ENCODE results near the gene CDRT4. TPM values are rescaled to one million over a fixed set of nuclear protein-coding genes. Genes with fewer than 3 reads are reported as not detected.
A peak's percentile ranks its signal among the peaks of the same experiment; 100 is the strongest.
"Not testable (repeated sequence)": the region's sequence is repeated elsewhere in the genome, so short reads cannot be mapped to it uniquely, and the experiment has no call there.

CDRT4 gene
- total RNA-seq, 2 experiments from 2014 or later, result 3.6 to 3.7 TPM

- Mint-ChIP-seq H3K36me3 (ENCODE audit: low read depth) (no peaks in the 10 kb centered on the region), H3K27ac (no peak overlapping the region), H3K4me1 (ENCODE audit: low read depth) (peaks cover 10% of the 10 kb centered on the region), H3K9me3 (no peaks in the 10 kb centered on the region), H3K27me3 (no peaks in the 10 kb centered on the region), H3K4me3 (no peak overlapping the region)
- ChIA-PET POLR2A (no interaction called here), CTCF (no interaction called here)
- DNase-seq (no peak), ATAC-seq (no peak)
- TF ChIP-seq CTCF (IDR thresholded peaks at IDR 0.05), result no peak
- intact Hi-C loops (cut with micrococcal nuclease), result no loop called here
These were observed 21.4 kb downstream of the CDRT4 start for GRCh38 chr17:15446036-15446435.

- ATAC-seq (no peak), DNase-seq (peak; percentile 21)
- H3K27me3 Mint-ChIP-seq, result no peaks in the 10 kb centered on the region
- CTCF ChIA-PET, result no interaction called here
- intact Hi-C loops (cut with micrococcal nuclease), result no loop called here
- H3K4me1 Mint-ChIP-seq (ENCODE audit: low read depth), result peaks cover 10% of the 10 kb centered on the region
- no peak for TF ChIP-seq CTCF (IDR thresholded peaks at IDR 0.05)
- H3K9me3 Mint-ChIP-seq, result no peaks in the 10 kb centered on the region
- POLR2A ChIA-PET, result no interaction called here
- H3K36me3 Mint-ChIP-seq (ENCODE audit: low read depth), result peaks cover 4% of the 10 kb centered on the region
- no peak overlapping the region for H3K27ac Mint-ChIP-seq
- no peak overlapping the region for H3K4me3 Mint-ChIP-seq
These were observed 22.6 kb downstream of the CDRT4 start for GRCh38 chr17:15444805-15445204.

GRCh38 chr17:15442311-15443180, 24.9 kb downstream of the CDRT4 start:
- POLR2A ChIA-PET, result no interaction called here
- Mint-ChIP-seq H3K36me3 (ENCODE audit: low read depth) (peaks cover 22% of the 10 kb centered on the region), H3K4me3 (no peak overlapping the region), H3K9me3 (peaks cover 4% of the 10 kb centered on the region), H3K27me3 (no peaks in the 10 kb centered on the region), H3K27ac (no peak overlapping the region), H3K4me1 (ENCODE audit: low read depth) (peaks cover 10% of the 10 kb centered on the region)
- no peak for DNase-seq
- intact Hi-C loops (cut with micrococcal nuclease), result no loop called here
- ATAC-seq, result no peak
- CTCF ChIA-PET, result interaction anchor here (1.3 kb wide), 1 partner anchor 184 kb away, joined by 3 read pairs; no protein-coding TSS in a partner anchor
- TF ChIP-seq CTCF (IDR thresholded peaks at IDR 0.05), result no peak

GRCh38 chr17:15441315-15441714, 26.1 kb downstream of the CDRT4 start:
- Mint-ChIP-seq H3K4me1 (ENCODE audit: low read depth) (peaks cover 21% of the 10 kb centered on the region), H3K27ac (no peak overlapping the region), H3K36me3 (ENCODE audit: low read depth) (peaks cover 34% of the 10 kb centered on the region), H3K9me3 (peaks cover 4% of the 10 kb centered on the region), H3K4me3 (no peak overlapping the region), H3K27me3 (no peaks in the 10 kb centered on the region)
- intact Hi-C loops (cut with micrococcal nuclease), result no loop called here
- TF ChIP-seq CTCF (IDR thresholded peaks at IDR 0.05), result no peak
- POLR2A ChIA-PET, result no interaction called here
- CTCF ChIA-PET, result no interaction called here
- DNase-seq (no peak), ATAC-seq (no peak)

GRCh38 chr17:15440347-15440746, 27.1 kb downstream of the CDRT4 start:
- Mint-ChIP-seq H3K4me1 (ENCODE audit: low read depth) (peaks cover 22% of the 10 kb centered on the region), H3K27ac (no peak overlapping the region), H3K36me3 (ENCODE audit: low read depth) (peaks cover 40% of the 10 kb centered on the region), H3K4me3 (no peak overlapping the region), H3K9me3 (peaks cover 6% of the 10 kb centered on the region), H3K27me3 (no peaks in the 10 kb centered on the region)
- no peak for TF ChIP-seq CTCF (IDR thresholded peaks at IDR 0.05)
- intact Hi-C loops (cut with micrococcal nuclease), result no loop called here
- DNase-seq (no peak), ATAC-seq (no peak)
- POLR2A ChIA-PET, result no interaction called here
- CTCF ChIA-PET, result no interaction called here

GRCh38 chr17:15439205-15439985, 28.0 kb downstream of the CDRT4 start:
- CTCF ChIA-PET; DNase-seq; intact Hi-C loops (cut with micrococcal nuclease); H3K27ac Mint-ChIP-seq; ATAC-seq; H3K9me3 Mint-ChIP-seq; H3K4me3 Mint-ChIP-seq; H3K27me3 Mint-ChIP-seq; POLR2A ChIA-PET: not testable (repeated sequence)
- H3K36me3 Mint-ChIP-seq (ENCODE audit: low read depth), result peaks cover 40% of the 10 kb centered on the region
- H3K4me1 Mint-ChIP-seq (ENCODE audit: low read depth), result peaks cover 13% of the 10 kb centered on the region
